PC-3 (cell line): ENCODE results near the gene STXBP6. TPM values are rescaled to one million over a fixed set of nuclear protein-coding genes. Genes with fewer than 3 reads are reported as not detected.

Experiments
- ATAC-seq: fragments of 200-7000 bp; cut with Tn5 transposase; 2 replicates; pipeline ENCODE4 v1.9.1; 2020; ENCODE audit warnings: mild to moderate bottlenecking, moderate library complexity
- BruUV-seq: library from RNA; stranded (reverse); fragments of 400-500 nt; replicated peaks from 2 replicates; lab custom pipeline; 2021; lab: Mats Ljungman, UMichigan
- CTCF ChIA-PET: fragments of 300-600 bp; sonication (Branson Sonifier 250); formaldehyde crosslinking; loops from one replicate; lab custom pipeline; 2022; ENCODE audit warnings: antibody characterized with exemption; lab: Charles Lee
- POLR2A ChIA-PET: fragments of 300-600 bp; sonication (Branson Sonifier 250); formaldehyde crosslinking; loops from one replicate; lab custom pipeline; 2022; ENCODE audit warnings: antibody characterized with exemption; ENCODE audit not compliant: unreplicated experiment; lab: Charles Lee
- DNase-seq: peaks from one replicate; pipeline ENCODE4 v3.0.0-alpha.2; 2015
- H2AFZ ChIP-seq: fragments of 300-600 bp; sonication (generic); 2 replicates; pipeline ENCODE4 v1.6.0; 2016; ENCODE audit warnings: antibody characterized with exemption, low read length
- H3F3A ChIP-seq: fragments of 300-600 bp; sonication (generic); one replicate; pipeline ENCODE4 v1.6.0; 2017; ENCODE audit warnings: antibody characterized with exemption, low read length, control low read depth, mild to moderate bottlenecking; ENCODE audit not compliant: unreplicated experiment
- H3K27ac ChIP-seq: fragments of 300-600 bp; sonication (generic); 2 replicates; pipeline ENCODE4 v1.5.1; 2016; ENCODE audit warnings: mild to moderate bottlenecking, low read length
- H3K27me3 ChIP-seq: fragments of 300-600 bp; sonication (generic); 2 replicates; pipeline ENCODE4 v1.6.1; 2016; ENCODE audit warnings: low read length, mixed read lengths
- H3K36me3 ChIP-seq: fragments of 300-600 bp; sonication (generic); 2 replicates; pipeline ENCODE4 v1.6.1; 2016; ENCODE audit warnings: low read depth, mixed run types, low read length, mixed read lengths
- H3K4me1 ChIP-seq: fragments of 300-600 bp; sonication (generic); 2 replicates; pipeline ENCODE4 v1.5.1; 2016; ENCODE audit warnings: low read length; ENCODE audit not compliant: insufficient read depth
- H3K4me2 ChIP-seq: fragments of 300-600 bp; sonication (generic); 2 replicates; pipeline ENCODE4 v1.6.0; 2016; ENCODE audit warnings: low read length
- H3K4me3 ChIP-seq: fragments of 300-600 bp; sonication (generic); 2 replicates; pipeline ENCODE4 v1.5.1; 2016; ENCODE audit warnings: mild to moderate bottlenecking, low read length, mixed read lengths
- H3K79me2 ChIP-seq: fragments of 300-600 bp; sonication (generic); 2 replicates; pipeline ENCODE4 v1.6.1; 2017; ENCODE audit warnings: low read length, mixed read lengths
- H3K9ac ChIP-seq: fragments of 300-600 bp; sonication (generic); 2 replicates; pipeline ENCODE4 v1.6.0; 2016; ENCODE audit warnings: mild to moderate bottlenecking, low read length
- H3K9me2 ChIP-seq: fragments of 300-600 bp; sonication (generic); replicated peaks from 2 replicates; pipeline ENCODE4 v1.6.1; 2016; ENCODE audit warnings: mixed run types, low read length, mixed read lengths
- H3K9me3 ChIP-seq: fragments of 300-600 bp; sonication (generic); 2 replicates; pipeline ENCODE4 v1.6.1; 2016; ENCODE audit warnings: low read length, mixed read lengths
- H4K20me1 ChIP-seq: fragments of 300-600 bp; sonication (generic); 2 replicates; pipeline ENCODE4 v1.6.1; 2016; ENCODE audit warnings: low read length, mixed read lengths
- CTCF ChIP-seq: fragments of 300-600 bp; sonication (generic); conservative IDR thresholded peaks from 2 replicates; pipeline ENCODE4 v1.5.1; 2017; ENCODE audit warnings: antibody characterized with exemption, low read depth, mild to moderate bottlenecking, low read length
- EZH2 ChIP-seq: fragments of 300-600 bp; sonication (generic); IDR thresholded peaks from one replicate; pipeline ENCODE4 v1.6.1; 2017; ENCODE audit warnings: antibody characterized with exemption, mild to moderate bottlenecking, low read length; ENCODE audit not compliant: unreplicated experiment
- EZH2phosphoT487 ChIP-seq: fragments of 300-600 bp; sonication (generic); IDR thresholded peaks from 2 replicates; pipeline ENCODE4 v1.6.1; 2018; ENCODE audit warnings: mild to moderate bottlenecking, antibody characterized with exemption, low read length, borderline replicate concordance
- intact Hi-C: fragments of 100-400 bp; cut with micrococcal nuclease; formaldehyde crosslinking; loops from 2 replicates; pipeline ENCODE4 v1.9.0; 2023
- total RNA-seq: library from RNA; depleted of rRNA; stranded (reverse); fragments of >200 nt; gene quantifications from 2 replicates; pipeline ENCODE4 v1.2.3, GENCODE V29; 2014

STXBP6 gene
- total RNA-seq, 1 experiment from 2014 or later, result 0.40 TPM

GRCh38 chr14:24833385-24833784, 216.6 kb downstream of the STXBP6 start:
- Histone ChIP-seq H3K4me1 (no peaks in the 10 kb centered on the region), H3K4me2 (no peak overlapping the region), H3K9ac (no peak overlapping the region), H3K27ac (no peak overlapping the region), H3K79me2 (no peaks in the 10 kb centered on the region), H3K36me3 (no peaks in the 10 kb centered on the region), H3K9me2 (no peaks in the 10 kb centered on the region), H2AFZ (no peak overlapping the region), H3K4me3 (no peak overlapping the region), H4K20me1 (no peaks in the 10 kb centered on the region), H3F3A (no peaks in the 10 kb centered on the region), H3K9me3 (no peaks in the 10 kb centered on the region), H3K27me3 (no peaks in the 10 kb centered on the region)
- TF ChIP-seq CTCF (no peak), EZH2 (no peak), EZH2phosphoT487 (no peak)
- DNase-seq, result no peak
- ChIA-PET CTCF (no interaction called here), POLR2A (no interaction called here)
- intact Hi-C loops, result no loop called here
- BruUV-seq, result no TSS peak
- ATAC-seq, result no peak

- no TSS peak for BruUV-seq
- POLR2A ChIA-PET, result no interaction called here
Observed at GRCh38 chr14:24831677-24832076, 218.3 kb downstream of the STXBP6 start.

More at GRCh38 chr14:24831677-24832076, 218.3 kb downstream of the STXBP6 start:
- Histone ChIP-seq H3K36me3 (no peaks in the 10 kb centered on the region), H3F3A (no peaks in the 10 kb centered on the region), H3K27ac (no peak overlapping the region), H3K4me2 (no peak overlapping the region), H3K4me3 (no peak overlapping the region), H3K9me2 (no peaks in the 10 kb centered on the region), H3K9me3 (no peaks in the 10 kb centered on the region), H4K20me1 (no peaks in the 10 kb centered on the region), H3K79me2 (no peaks in the 10 kb centered on the region), H3K27me3 (no peaks in the 10 kb centered on the region), H3K4me1 (no peaks in the 10 kb centered on the region), H3K9ac (no peak overlapping the region), H2AFZ (no peak overlapping the region)
- ATAC-seq (no peak), DNase-seq (no peak)
- TF ChIP-seq EZH2phosphoT487, result no peak
- TF ChIP-seq EZH2, result no peak
- no peak for TF ChIP-seq CTCF
- intact Hi-C loops, result no loop called here
- CTCF ChIA-PET, result no interaction called here
